Dedifferentiated amniotic fluid mesenchymal stem cell (primary cell): Measurements from ENCODE around the gene PDE4B.

ENCODE experiments used
- DNase-seq: peaks from one replicate; pipeline ENCODE4 v3.0.0-alpha.2; 2016; ENCODE audit errors: extremely low spot score

PDE4B gene

DNA sequence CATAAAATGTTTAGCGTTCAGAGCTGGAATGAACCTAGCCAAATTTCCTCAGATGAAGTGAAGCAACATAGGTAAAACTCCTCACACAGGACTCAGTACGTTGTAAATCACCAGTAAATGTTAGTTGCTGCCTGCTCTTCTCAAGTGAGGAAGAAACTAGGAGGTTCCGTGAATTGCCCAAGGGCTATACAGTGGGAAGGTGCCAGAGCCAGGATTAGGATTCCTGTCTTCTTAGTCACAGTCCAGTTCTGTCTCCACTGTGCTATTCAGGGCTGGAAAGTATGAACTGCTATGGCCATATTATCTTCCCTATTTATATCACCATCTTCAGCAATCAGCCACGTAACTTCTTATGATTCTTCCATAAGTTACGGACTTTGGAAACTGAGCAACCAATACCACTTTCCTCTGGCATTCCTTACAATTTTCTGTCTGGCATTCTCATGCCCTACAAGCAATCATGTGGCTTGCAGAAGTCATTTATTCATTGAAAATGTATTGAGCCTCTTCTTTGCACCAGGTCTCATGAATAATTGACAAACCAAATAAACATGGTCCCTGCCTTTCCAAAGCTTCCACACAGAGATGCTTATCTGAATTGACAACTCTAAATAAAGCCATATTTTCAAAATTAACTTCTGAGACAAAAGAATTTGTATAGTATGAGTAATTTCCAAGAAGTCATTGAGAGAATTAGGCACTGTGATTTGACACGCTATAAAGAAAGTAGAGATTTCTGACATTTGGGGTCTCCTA, 469.7 kb downstream of the PDE4B start:
- DNase-seq: peak; percentile 94

DNA sequence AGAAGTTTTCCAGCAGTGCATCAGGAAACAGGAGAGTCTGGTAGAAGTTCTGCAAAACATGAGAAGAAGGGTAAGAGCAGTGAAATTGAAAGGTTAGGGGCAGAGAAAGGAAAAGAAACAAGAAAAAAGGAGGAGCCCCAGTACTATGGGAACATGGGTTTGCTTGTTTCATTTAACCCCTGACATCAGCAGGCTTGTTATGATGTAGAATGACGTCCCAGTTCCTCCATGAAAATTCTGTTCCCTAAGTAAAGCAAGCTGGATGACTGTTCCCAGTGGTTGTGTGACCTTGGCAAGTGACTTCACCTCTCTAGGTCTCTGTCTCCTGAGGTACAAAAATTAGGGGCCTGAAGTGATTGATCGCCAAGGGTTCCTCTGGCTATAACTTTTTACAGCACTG, 472.6 kb downstream of the PDE4B start:
- no peak for DNase-seq

DNA sequence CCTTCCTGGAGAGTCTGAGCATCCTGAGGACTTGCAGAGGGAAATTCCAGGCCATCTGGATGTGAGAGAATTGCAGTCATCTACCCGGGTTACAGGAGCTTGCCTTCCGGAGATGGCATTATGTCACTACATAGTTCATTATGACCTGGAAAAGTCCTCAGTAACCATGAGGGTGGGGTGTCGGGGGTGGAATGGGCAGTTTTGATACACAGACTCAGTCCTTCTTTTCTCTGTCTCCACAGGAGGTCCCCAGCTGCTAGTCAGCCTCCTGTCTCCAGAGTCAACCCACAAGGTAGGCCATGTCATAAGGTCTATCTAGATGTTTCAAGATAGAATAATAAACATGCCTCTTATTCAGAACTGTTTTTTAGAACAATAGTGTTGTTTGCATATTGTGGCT, 473.1 kb downstream of the PDE4B start:
- no peak for DNase-seq

DNA sequence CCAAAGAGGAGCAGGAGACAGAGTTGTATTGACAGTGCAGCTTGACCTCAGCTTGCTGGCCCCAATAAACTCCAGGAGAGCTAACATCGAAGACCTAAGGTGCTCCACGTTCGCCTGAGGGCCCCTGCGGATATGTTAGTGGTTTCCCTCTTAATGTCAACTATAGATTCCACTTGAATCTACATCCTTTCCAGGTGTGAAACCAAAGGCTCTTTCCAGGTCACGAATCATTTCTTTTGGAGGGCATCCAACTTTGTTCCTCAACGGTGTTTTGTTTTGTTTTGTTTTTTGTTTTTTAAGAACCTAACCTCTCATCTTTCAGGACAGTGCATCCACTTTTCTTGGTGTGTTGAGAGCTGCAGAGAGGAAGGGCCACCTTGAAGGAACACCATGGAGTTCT, 473.7 kb downstream of the PDE4B start:
- no peak for DNase-seq

DNA sequence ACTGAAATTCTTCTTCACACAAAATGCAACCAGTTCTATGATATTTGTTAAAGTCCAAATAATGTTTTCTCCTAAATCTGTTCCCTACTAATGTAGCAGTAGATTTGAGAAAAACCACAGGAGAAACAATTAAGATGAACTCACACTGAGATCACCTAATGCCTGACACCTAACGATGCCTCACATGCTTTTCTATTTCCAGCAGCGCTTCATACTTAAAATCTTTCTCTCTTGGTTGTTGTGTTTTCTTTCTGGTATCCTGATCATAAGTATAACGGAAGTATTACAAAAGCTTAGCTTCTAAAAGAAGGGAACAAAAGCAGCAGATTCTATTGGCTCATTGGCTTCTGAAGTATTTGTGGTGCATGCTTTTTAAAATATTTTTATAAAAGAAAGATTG, 474.1 kb downstream of the PDE4B start:
- DNase-seq: no peak

DNA sequence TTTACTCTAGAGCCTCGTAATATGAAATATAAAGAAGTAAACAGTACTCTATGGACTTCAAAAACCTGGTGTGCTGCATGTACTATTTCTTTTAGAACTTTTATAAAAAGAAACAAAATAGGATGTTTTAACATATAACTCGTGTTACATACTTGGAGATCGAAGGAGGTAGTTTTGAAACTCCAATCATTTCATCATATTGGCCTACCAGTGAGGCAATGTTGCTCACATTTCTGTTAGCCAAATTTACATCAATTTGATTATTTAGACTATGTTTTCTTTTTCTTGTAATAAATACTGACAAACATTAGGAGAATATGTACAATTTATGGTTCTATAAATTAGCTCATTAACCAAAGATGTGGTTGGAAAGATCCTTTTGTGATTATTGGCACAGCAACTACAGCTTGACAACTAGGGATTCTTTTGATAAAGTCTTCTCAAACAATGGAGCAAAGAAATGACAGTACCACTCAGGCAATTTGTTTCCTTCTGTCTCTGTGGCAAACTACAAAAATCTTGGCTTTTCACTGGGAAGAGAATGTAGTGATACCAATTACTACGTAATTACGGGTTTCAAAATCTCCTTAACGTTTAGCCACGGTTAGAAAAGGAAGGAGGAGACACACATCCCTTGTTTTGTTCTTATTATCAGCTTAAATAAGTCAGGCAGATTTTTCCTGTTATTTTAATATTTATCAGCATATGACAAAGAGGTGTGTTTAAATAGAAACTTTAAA, 474.7 kb downstream of the PDE4B start:
- DNase-seq: no peak

DNA sequence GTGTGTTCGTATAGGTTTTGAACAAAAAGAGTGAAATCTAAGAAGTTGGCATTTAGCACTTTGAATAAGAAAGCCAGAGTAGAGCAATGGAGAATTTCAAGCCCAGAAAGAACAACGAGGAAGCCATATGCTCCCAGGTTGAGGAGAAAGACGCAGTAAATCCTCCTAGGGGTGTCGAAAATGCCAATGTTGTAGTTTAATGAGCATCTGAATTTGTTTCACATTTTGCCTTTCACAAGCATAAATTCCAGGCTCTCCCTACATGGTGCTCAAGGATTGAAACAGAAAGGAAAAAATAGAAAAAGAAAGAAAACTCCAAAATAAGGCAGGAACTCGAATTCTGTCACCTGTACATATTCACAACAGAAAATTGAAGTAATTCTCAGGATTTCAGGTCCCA, 476.5 kb downstream of the PDE4B start:
- DNase-seq: no peak

DNA sequence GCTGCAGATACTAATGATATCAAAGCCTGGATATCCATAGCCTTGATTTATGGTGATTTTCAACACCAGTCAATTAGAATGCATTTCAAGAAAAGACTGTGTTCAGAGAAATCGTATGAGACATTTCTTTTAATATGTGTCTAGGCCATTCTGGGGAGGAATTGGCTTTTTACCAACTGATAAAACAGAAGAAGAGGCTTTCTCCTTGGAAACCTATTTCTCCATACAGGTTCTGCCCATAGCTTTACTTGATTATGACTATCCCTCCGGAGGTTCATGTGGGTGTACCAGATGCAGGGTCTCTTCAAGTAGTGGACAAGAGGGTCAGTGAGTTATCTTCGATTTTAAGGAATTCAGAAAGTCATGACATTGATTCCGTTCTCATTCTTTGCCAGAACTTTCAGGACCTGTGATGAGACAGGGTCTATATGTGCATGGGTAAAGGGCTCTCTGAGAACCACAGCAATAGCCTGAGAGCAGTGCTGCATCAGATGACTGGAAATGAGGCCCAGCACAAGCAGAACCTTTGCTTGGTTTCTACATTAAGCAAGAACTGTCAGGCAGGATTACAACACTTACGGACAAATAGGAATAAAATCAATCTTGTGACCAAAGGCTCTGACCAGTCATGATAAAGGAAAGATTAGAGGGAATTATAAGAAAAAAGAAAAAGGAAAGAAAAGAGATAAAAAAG, 477.6 kb downstream of the PDE4B start:
- DNase-seq: no peak

DNA sequence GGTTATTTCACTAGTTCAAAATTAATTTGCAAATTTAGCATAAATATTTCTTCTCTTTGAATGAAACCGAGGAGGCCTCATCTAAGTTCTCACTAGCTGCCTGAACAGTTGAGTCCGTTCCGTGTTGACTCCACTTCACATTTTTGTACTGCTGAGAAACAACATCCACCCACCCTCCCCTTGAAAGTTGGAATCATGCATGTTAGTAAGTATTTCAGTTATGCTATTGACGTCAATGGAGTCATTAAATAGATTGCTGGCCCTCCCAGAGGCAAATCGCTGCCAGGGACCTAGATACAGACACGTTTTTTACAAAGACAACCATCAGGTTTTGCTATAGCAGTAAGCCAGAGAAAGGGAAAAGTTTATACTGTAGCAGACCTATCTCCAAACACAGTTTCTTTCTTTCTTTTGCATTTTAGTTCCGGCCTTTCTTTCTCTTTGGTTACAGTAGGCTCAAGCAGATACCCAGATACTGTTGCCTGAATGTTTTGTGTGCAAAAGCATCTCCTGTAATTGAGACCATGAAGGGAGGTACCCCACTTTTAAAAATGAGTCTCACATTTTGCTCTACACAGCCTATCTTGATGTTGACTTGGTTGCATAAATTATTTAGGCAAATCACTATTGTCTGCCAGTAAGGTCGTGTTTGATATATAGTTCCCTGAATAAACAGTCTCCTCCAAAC, 478.7 kb downstream of the PDE4B start:
- DNase-seq: peak; percentile 99

DNA sequence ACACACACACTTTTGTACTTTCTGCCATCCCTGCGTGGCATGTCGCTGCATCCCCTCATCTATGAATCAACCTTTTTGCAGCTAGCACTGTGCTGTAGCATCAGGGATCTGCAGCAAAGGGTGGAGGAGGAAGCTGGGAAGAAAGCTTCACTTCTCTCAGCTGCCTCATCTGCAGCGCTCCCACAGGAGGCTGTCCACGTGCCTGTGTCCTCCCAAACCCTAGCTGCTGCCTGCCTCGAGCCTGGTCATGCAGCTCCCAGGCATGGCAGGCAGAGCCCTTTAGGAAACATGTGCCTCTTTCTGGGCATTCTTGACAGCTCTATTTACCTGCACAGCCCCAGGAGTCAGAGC, 479.2 kb downstream of the PDE4B start:
- DNase-seq: peak; percentile 34

DNA sequence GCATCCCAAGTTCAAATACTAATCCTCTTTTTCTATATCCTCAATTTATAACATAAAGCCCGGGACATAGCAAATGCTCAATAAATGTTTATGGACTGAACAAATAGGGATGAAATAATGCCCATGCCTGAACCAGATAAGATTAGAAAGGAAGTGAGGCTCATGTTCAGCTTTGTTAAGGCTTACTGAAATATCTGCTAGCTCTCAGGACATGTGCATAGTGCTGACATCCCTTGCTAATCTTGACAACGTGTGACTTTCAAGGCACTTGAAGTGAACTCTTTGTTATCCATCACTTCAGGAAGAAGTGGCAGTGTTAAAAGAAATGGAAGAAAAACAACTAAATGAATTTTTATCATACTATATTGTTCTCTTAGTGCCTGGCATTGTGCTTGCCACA, 481.0 kb downstream of the PDE4B start:
- DNase-seq: no peak

DNA sequence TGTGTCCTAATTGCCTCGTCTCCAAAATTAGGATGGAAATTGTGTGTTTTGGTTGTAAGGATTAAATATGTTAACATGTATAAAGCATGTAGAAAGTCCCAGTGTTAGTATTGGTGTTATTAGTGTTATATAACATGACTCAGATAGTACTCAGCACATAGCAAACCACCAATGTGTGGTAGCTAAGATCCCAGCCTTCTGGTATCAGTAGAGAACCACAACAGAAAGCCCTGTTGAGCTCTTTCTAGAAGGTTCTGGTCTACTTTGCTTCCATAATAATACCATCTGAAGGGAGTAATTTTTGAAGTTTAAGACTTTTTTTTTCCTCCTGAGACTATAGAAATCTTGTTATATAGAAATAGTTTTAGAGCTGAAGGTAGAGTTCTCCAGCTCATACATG, 481.9 kb downstream of the PDE4B start:
- no peak for DNase-seq

DNA sequence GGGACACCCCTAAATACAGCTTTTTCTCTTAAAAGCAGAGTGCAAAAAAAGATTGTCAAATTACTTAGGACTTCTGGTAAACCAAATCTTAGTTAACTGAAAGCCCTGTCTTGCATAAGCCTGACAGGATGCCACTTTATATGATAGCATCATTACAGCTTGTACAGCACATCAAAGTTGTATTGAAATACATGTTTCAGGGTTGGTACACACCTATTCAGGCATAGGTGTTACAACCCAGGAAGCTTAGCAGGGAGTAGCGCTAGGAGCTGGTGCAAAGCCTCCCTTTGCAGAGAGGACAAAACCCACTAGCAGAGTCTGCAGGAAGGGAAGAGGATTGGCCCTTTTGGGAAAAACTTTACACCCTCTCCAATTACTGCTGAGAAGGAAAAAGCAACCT, 482.4 kb downstream of the PDE4B start:
- DNase-seq: no peak

DNA sequence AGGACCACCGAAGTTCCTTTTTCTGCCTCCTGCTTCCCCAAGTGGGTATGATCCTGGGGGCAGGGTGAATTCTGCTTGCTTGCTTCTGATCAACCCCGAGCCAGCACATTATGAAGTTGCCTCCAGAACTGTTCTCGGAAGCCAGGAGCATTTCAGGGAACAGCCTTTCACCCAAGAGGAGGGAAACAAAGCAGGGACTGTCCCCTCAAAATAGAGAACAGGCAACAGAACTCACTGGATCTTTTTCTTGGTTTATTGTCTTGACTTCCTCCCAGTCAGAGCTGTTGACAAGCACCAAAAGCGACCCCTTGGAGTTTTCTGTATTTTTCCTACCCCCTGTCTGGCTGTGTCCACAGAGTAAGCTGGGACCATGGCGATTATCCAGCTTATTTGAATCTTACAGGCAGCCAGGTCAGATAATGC, 482.9 kb downstream of the PDE4B start:
- DNase-seq: no peak

DNA sequence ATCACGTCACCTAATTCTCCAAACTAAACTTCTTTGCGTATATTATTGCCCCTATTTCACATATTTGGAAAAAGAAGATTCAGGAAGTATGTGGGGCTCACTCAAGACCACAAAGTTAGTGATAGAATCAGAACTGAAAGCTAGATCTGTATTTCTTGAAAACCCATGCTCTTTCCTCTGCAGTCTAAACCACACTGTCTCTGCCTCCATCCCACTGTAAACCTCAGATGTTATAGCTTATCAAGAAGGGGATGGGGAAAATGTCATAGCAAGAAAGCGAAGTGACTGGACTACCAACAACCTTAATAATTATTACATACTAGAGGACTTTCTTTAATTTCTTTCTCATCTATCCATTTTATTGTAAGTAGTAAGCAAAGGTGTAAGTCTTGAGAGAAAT, 483.5 kb downstream of the PDE4B start:
- no peak for DNase-seq

DNA sequence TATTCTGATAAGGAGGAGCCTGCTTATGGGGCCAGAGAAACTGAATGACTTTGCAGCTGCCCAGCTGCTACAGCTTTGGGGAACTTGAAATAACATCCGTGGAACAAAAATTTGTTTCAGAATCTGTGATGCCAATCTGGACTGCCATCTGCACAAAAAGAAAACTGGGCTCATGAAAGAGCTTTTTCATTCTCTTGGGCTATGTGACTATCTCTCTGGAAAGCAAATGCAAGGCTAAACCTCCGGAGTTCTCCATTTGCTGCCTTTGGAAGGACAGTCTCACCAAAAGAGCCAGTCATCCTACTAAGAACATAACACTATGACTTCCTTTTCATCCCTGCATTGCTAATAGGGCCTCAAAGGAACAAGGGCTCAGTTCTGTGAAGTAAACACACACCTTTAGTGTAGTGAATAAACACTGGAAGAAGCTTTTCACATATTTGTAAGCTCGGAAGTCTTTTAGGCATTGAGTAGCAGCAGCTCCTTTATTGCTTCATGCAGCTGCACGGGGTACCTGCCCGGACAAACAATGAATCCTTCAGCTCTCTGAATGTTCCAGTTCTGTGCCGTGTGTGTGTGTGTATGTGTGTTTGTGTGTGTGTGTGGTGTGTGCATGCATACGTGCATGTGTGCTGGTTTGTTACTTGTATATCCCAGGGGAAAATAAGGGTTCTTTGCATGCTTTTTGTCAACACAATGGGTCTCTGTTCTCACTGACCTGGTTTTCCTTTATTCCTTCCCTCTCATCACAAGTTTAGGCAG, 485.7 kb downstream of the PDE4B start:
- DNase-seq: no peak

DNA sequence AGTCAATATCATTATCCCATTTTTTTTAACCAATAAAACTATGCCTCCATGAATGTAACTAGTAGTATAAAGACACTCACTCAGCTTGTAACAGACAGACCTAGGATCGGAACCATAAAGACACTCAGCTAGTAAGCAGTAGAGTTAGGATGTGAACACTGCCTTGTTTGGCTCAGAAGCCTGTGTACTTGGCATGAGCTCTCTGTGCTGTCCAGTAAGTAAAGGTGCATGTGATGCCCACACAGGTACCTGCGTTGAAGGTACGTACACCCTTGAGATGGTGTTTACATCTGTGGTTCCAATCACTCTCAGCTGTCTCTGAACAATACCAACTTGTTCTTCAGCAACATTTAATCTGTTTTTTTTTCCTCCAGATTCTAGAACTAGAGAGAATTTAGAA, 489.1 kb downstream of the PDE4B start:
- DNase-seq: no peak

DNA sequence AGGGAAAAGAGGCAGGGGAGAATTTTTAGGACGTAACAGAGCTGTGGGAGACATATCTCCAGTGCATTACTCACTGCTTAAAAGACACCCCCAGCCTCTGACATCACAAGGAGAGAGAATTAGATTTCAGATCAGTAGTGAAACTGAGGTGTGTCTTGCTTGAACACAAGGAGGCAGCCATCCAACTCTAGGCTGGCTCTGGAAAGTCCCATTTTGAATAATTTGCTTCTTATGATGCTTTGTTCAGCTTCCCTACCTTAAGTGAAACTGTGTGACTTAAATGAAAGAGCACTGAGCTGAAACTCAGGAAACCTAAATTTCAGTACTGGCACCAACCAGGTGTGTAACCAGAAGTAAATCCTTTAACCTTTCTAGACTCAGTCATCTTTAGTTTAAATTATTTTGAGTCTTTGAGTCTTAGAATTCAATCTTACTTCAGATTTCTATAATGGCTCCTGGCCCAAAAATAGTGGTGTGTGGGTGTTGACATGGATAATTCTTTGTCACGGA, 489.7 kb downstream of the PDE4B start:
- DNase-seq: peak; percentile 68

DNA sequence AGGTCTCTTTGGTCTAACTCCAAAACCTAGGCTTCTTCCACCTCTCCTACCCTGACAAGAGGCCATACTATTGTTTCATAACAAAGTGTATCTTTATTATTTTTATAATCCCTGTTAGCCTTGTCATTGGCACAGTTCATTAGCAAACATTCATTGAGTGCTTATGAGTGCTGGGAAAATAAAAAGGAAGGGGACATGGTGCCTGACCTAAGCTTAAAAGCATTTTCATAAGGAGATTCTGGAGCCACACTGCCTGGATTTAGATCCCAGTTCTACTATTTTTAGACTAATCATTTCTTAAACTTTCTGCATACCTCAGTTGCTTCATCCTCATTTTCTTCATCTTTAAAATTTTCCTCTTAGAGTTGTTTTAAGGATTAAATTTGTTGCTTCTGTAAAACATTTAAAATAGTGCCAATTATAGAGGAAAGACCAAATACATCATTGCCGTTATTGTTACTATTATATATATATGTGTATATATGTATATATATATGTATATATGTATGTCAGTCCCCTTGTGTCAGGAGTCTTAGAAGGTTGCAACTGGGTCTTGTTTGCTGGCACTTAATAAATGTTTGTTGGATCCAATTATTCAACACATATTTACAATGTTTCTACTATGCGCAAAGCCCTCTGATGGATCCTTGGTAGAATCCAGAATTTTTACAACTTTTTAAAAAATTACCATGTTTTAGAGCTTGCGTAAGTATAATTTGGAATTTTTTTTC, 490.4 kb downstream of the PDE4B start:
- DNase-seq: no peak

DNA sequence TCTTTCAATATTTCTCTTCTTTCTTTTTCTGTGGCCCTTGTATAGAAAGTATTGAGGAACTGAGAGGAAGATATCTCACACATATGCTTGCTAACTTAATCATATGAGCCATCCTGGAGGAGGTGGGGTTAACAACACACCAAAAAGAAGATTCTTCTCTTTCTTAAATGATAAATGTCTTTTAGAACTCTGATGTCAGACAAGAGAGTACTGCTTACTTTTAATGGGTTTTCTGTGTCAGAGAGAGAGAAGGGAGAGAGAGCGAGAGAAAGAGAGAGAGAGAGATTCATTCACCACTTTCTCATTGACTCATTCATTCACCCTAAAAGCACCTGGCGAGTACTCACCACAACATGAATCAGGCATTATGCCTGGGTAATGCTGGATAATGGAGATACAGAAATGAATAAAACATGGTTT, 490.9 kb downstream of the PDE4B start:
- no peak for DNase-seq

DNA sequence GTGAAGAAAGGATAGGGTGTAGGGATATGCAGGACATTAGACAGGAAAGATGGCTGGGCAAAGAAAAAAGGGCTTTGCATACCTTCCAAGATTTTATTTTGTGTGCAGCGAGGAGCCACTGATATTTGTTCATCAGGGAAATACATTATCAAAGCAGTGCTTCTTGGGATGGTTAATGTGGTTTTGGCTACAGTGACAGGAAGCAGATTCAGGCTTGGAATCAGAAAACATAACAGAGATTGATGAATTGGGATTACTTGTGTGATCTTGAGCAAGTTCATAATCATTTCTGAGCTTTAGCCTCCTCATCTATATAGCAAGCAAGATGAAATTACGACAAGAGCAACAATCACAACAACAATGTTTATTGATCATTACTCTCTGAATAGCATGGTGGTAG, 492.1 kb downstream of the PDE4B start:
- no peak for DNase-seq
